IPS-18c (cell line): ENCODE measurements around the gene BANF2.

Experiments used
- H3K4me3 ChIP-seq: 2 replicates; pipeline ENCODE4 v1.7.0; 2013; ENCODE audit warnings: low read depth, mild to moderate bottlenecking, low read length, moderate library complexity; ENCODE audit not compliant: insufficient read depth
- H3K9me3 ChIP-seq: one replicate; pipeline ENCODE4 v1.6.1; 2013; ENCODE audit warnings: mild to moderate bottlenecking, low read length, moderate library complexity; ENCODE audit not compliant: control insufficient read depth, insufficient read depth

The BANF2 gene

GRCh38 chr20:17661121-17661744, 38.5 kb upstream of the BANF2 start:
- no peak overlapping the region for H3K4me3 ChIP-seq
- H3K9me3 ChIP-seq, result peaks cover 2% of the 10 kb centered on the region

GRCh38 chr20:17662333-17663039, 37.3 kb upstream of the BANF2 start:
- H3K9me3 ChIP-seq, result peaks cover 2% of the 10 kb centered on the region
- no peak overlapping the region for H3K4me3 ChIP-seq

GRCh38 chr20:17663040-17663399, 36.7 kb upstream of the BANF2 start:
- peaks cover 2% of the 10 kb centered on the region for H3K9me3 ChIP-seq
- no peak overlapping the region for H3K4me3 ChIP-seq

GRCh38 chr20:17663486-17663885, 36.3 kb upstream of the BANF2 start:
- no peak overlapping the region for H3K4me3 ChIP-seq
- peaks cover 2% of the 10 kb centered on the region for H3K9me3 ChIP-seq

- Histone ChIP-seq H3K4me3 (no peak overlapping the region), H3K9me3 (no peaks in the 10 kb centered on the region)
Measured at GRCh38 chr20:17664025-17664633, 35.6 kb upstream of the BANF2 start.

GRCh38 chr20:17665756-17666155, 34.0 kb upstream of the BANF2 start:
- no peak overlapping the region for H3K4me3 ChIP-seq
- H3K9me3 ChIP-seq, result no peaks in the 10 kb centered on the region

- Histone ChIP-seq H3K9me3 (no peaks in the 10 kb centered on the region), H3K4me3 (no peak overlapping the region)
Measured at GRCh38 chr20:17666481-17666880, 33.3 kb upstream of the BANF2 start.

- H3K9me3 ChIP-seq, result no peaks in the 10 kb centered on the region
- H3K4me3 ChIP-seq, result no peak overlapping the region
Measured at GRCh38 chr20:17667445-17667844, 32.3 kb upstream of the BANF2 start.

GRCh38 chr20:17668432-17668831, 31.3 kb upstream of the BANF2 start:
- no peaks in the 10 kb centered on the region for H3K9me3 ChIP-seq
- H3K4me3 ChIP-seq, result no peak overlapping the region

GRCh38 chr20:17669306-17669931, 30.3 kb upstream of the BANF2 start:
- no peak overlapping the region for H3K4me3 ChIP-seq
- H3K9me3 ChIP-seq, result no peaks in the 10 kb centered on the region

- H3K9me3 ChIP-seq, result no peaks in the 10 kb centered on the region
- H3K4me3 ChIP-seq, result no peak overlapping the region
Measured at GRCh38 chr20:17671011-17671410, 28.8 kb upstream of the BANF2 start.

GRCh38 chr20:17671565-17671964, 28.2 kb upstream of the BANF2 start:
- Histone ChIP-seq H3K9me3 (no peaks in the 10 kb centered on the region), H3K4me3 (no peak overlapping the region)

GRCh38 chr20:17673084-17673483, 26.7 kb upstream of the BANF2 start:
- H3K9me3 ChIP-seq, result no peaks in the 10 kb centered on the region
- H3K4me3 ChIP-seq, result no peak overlapping the region

- no peak overlapping the region for H3K4me3 ChIP-seq
Measured at GRCh38 chr20:17674722-17675518, 24.8 kb upstream of the BANF2 start.

GRCh38 chr20:17675519-17676377, 24.0 kb upstream of the BANF2 start:
- Histone ChIP-seq H3K9me3 (no peaks in the 10 kb centered on the region), H3K4me3 (no peak overlapping the region)

More at GRCh38 chr20:17674722-17675518, 24.8 kb upstream of the BANF2 start:
- no peaks in the 10 kb centered on the region for H3K9me3 ChIP-seq

GRCh38 chr20:17676378-17676759, 23.4 kb upstream of the BANF2 start:
- Histone ChIP-seq H3K9me3 (no peaks in the 10 kb centered on the region), H3K4me3 (no peak overlapping the region)

- Histone ChIP-seq H3K4me3 (no peak overlapping the region), H3K9me3 (no peaks in the 10 kb centered on the region)
Measured at GRCh38 chr20:17676942-17677341, 22.8 kb upstream of the BANF2 start.
